PC-3 (cell line): ENCODE measurements around the gene RNF113A. TPM values are rescaled to one million over a fixed set of nuclear protein-coding genes. Genes with fewer than 3 reads are reported as not detected.

ENCODE experiments used
- ATAC-seq: fragments of 200-7000 bp; cut with Tn5 transposase; 2 replicates; pipeline ENCODE4 v1.9.1; 2020; ENCODE audit warnings: mild to moderate bottlenecking, moderate library complexity
- BruUV-seq: library from RNA; stranded (reverse); fragments of 400-500 nt; replicated peaks from 2 replicates; lab custom pipeline; 2021; lab: Mats Ljungman, UMichigan
- CTCF ChIA-PET: fragments of 300-600 bp; sonication (Branson Sonifier 250); formaldehyde crosslinking; loops from one replicate; lab custom pipeline; 2022; ENCODE audit warnings: antibody characterized with exemption; lab: Charles Lee
- POLR2A ChIA-PET: fragments of 300-600 bp; sonication (Branson Sonifier 250); formaldehyde crosslinking; loops from one replicate; lab custom pipeline; 2022; ENCODE audit warnings: antibody characterized with exemption; ENCODE audit not compliant: unreplicated experiment; lab: Charles Lee
- DNase-seq: peaks from one replicate; pipeline ENCODE4 v3.0.0-alpha.2; 2015
- H2AFZ ChIP-seq: fragments of 300-600 bp; sonication (generic); 2 replicates; pipeline ENCODE4 v1.6.0; 2016; ENCODE audit warnings: antibody characterized with exemption, low read length
- H3F3A ChIP-seq: fragments of 300-600 bp; sonication (generic); one replicate; pipeline ENCODE4 v1.6.0; 2017; ENCODE audit warnings: antibody characterized with exemption, low read length, control low read depth, mild to moderate bottlenecking; ENCODE audit not compliant: unreplicated experiment
- H3K27ac ChIP-seq: fragments of 300-600 bp; sonication (generic); 2 replicates; pipeline ENCODE4 v1.5.1; 2016; ENCODE audit warnings: mild to moderate bottlenecking, low read length
- H3K27me3 ChIP-seq: fragments of 300-600 bp; sonication (generic); 2 replicates; pipeline ENCODE4 v1.6.1; 2016; ENCODE audit warnings: low read length, mixed read lengths
- H3K36me3 ChIP-seq: fragments of 300-600 bp; sonication (generic); 2 replicates; pipeline ENCODE4 v1.6.1; 2016; ENCODE audit warnings: low read depth, mixed run types, low read length, mixed read lengths
- H3K4me1 ChIP-seq: fragments of 300-600 bp; sonication (generic); 2 replicates; pipeline ENCODE4 v1.5.1; 2016; ENCODE audit warnings: low read length; ENCODE audit not compliant: insufficient read depth
- H3K4me2 ChIP-seq: fragments of 300-600 bp; sonication (generic); 2 replicates; pipeline ENCODE4 v1.6.0; 2016; ENCODE audit warnings: low read length
- H3K4me3 ChIP-seq: fragments of 300-600 bp; sonication (generic); 2 replicates; pipeline ENCODE4 v1.5.1; 2016; ENCODE audit warnings: mild to moderate bottlenecking, low read length, mixed read lengths
- H3K79me2 ChIP-seq: fragments of 300-600 bp; sonication (generic); 2 replicates; pipeline ENCODE4 v1.6.1; 2017; ENCODE audit warnings: low read length, mixed read lengths
- H3K9ac ChIP-seq: fragments of 300-600 bp; sonication (generic); 2 replicates; pipeline ENCODE4 v1.6.0; 2016; ENCODE audit warnings: mild to moderate bottlenecking, low read length
- H3K9me2 ChIP-seq: fragments of 300-600 bp; sonication (generic); replicated peaks from 2 replicates; pipeline ENCODE4 v1.6.1; 2016; ENCODE audit warnings: mixed run types, low read length, mixed read lengths
- H3K9me3 ChIP-seq: fragments of 300-600 bp; sonication (generic); 2 replicates; pipeline ENCODE4 v1.6.1; 2016; ENCODE audit warnings: low read length, mixed read lengths
- H4K20me1 ChIP-seq: fragments of 300-600 bp; sonication (generic); 2 replicates; pipeline ENCODE4 v1.6.1; 2016; ENCODE audit warnings: low read length, mixed read lengths
- EZH2 ChIP-seq: fragments of 300-600 bp; sonication (generic); IDR thresholded peaks from one replicate; pipeline ENCODE4 v1.6.1; 2017; ENCODE audit warnings: antibody characterized with exemption, mild to moderate bottlenecking, low read length; ENCODE audit not compliant: unreplicated experiment
- EZH2phosphoT487 ChIP-seq: fragments of 300-600 bp; sonication (generic); IDR thresholded peaks from 2 replicates; pipeline ENCODE4 v1.6.1; 2018; ENCODE audit warnings: mild to moderate bottlenecking, antibody characterized with exemption, low read length, borderline replicate concordance
- intact Hi-C: fragments of 100-400 bp; cut with micrococcal nuclease; formaldehyde crosslinking; loops from 2 replicates; pipeline ENCODE4 v1.9.0; 2023
- total RNA-seq: library from RNA; depleted of rRNA; stranded (reverse); fragments of >200 nt; gene quantifications from 2 replicates; pipeline ENCODE4 v1.2.3, GENCODE V29; 2014
- TF ChIP-seq, protein P1 (sequence below): fragments of 300-600 bp; sonication (generic); conservative IDR thresholded peaks from 2 replicates; pipeline ENCODE4 v1.5.1; 2017; ENCODE audit warnings: antibody characterized with exemption, low read depth, mild to moderate bottlenecking, low read length

Gene RNF113A
- total RNA-seq, 1 experiment from 2014 or later = 13.8 TPM

GRCh38 chrX:119880552-119881437, 9.3 kb upstream of the RNF113A start:
- H3K9me2 ChIP-seq = no peaks in the 10 kb centered on the region
- no peaks in the 10 kb centered on the region for H3F3A ChIP-seq
- DNase-seq (peak; percentile 69), ATAC-seq (peak; percentile 98)
- H3K9me3 ChIP-seq = no peaks in the 10 kb centered on the region
- H3K9ac ChIP-seq = no peak overlapping the region
- no peaks in the 10 kb centered on the region for H3K27me3 ChIP-seq
- TF ChIP-seq, protein P1, sequence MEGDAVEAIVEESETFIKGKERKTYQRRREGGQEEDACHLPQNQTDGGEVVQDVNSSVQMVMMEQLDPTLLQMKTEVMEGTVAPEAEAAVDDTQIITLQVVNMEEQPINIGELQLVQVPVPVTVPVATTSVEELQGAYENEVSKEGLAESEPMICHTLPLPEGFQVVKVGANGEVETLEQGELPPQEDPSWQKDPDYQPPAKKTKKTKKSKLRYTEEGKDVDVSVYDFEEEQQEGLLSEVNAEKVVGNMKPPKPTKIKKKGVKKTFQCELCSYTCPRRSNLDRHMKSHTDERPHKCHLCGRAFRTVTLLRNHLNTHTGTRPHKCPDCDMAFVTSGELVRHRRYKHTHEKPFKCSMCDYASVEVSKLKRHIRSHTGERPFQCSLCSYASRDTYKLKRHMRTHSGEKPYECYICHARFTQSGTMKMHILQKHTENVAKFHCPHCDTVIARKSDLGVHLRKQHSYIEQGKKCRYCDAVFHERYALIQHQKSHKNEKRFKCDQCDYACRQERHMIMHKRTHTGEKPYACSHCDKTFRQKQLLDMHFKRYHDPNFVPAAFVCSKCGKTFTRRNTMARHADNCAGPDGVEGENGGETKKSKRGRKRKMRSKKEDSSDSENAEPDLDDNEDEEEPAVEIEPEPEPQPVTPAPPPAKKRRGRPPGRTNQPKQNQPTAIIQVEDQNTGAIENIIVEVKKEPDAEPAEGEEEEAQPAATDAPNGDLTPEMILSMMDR = peak; percentile 70
- TF ChIP-seq EZH2phosphoT487 (no peak), EZH2 (no peak)
- H4K20me1 ChIP-seq = no peaks in the 10 kb centered on the region; the same call in 1 of the 2 replicates
- no peak overlapping the region for H3K4me2 ChIP-seq
- BruUV-seq = no TSS peak
- H3K4me1 ChIP-seq = no peaks in the 10 kb centered on the region
- H2AFZ ChIP-seq = no peak overlapping the region
- no peak overlapping the region for H3K4me3 ChIP-seq
- POLR2A ChIA-PET = interaction anchor here (0.5 to 0.6 kb wide), 2 partner anchors 89 to 1154 kb away, joined by 3 read pairs; partner anchors contain the start of gene RPL39
- intact Hi-C loops = no loop called here
- H3K27ac ChIP-seq = no peak overlapping the region
- H3K36me3 ChIP-seq = peaks cover 5% of the 10 kb centered on the region
- no peaks in the 10 kb centered on the region for H3K79me2 ChIP-seq
- CTCF ChIA-PET = no interaction called here

- ChIA-PET POLR2A (no interaction called here), CTCF (no interaction called here)
- no peak for ATAC-seq
- no peak for DNase-seq
- Histone ChIP-seq H3K36me3 (peaks cover 9% of the 10 kb centered on the region), H3K9me3 (no peaks in the 10 kb centered on the region), H3K4me2 (no peak overlapping the region), H3K79me2 (peaks cover 5% of the 10 kb centered on the region), H3F3A (no peaks in the 10 kb centered on the region), H3K4me1 (no peaks in the 10 kb centered on the region), H3K9ac (no peak overlapping the region), H3K9me2 (no peaks in the 10 kb centered on the region), H2AFZ (no peak overlapping the region), H4K20me1 (no peaks in the 10 kb centered on the region; the same call in 1 of the 2 replicates), H3K4me3 (no peak overlapping the region), H3K27ac (no peak overlapping the region), H3K27me3 (no peaks in the 10 kb centered on the region)
- TF ChIP-seq EZH2phosphoT487 (no peak), EZH2 (no peak)
- TF ChIP-seq, protein P1 = no peak
- no TSS peak for BruUV-seq
- intact Hi-C loops = no loop called here
Measured at GRCh38 chrX:119880076-119880475, 8.5 kb upstream of the RNF113A start.

DNA sequence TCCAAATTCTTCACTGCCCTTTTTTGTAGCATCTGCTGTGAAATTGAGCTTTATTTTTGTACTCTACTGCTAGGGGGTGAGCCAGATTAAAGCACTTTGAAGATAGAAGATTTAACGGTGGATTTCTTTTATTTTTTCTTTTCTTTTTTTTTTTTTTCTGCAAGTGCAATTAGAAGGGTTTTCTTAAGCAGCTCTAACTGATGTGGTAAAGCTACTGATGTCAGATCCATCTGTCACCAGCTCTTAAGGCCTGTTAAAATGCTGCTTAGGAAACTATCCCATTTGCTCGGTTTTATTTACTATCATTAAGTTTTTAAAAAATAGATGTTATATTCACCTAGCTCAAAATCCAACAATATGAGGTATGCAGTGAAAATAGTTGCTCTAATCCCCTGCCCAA, 7.2 kb upstream of the RNF113A start:
- peaks cover 9% of the 10 kb centered on the region for H3K36me3 ChIP-seq
- no peaks in the 10 kb centered on the region for H3K9me2 ChIP-seq
- H3K27me3 ChIP-seq = no peaks in the 10 kb centered on the region
- H3K9ac ChIP-seq = no peak overlapping the region
- DNase-seq (no peak), ATAC-seq (no peak)
- POLR2A ChIA-PET = no interaction called here
- H3F3A ChIP-seq = no peaks in the 10 kb centered on the region
- no peak overlapping the region for H2AFZ ChIP-seq
- H3K79me2 ChIP-seq = peaks cover 19% of the 10 kb centered on the region
- H4K20me1 ChIP-seq = no peaks in the 10 kb centered on the region; the same call in 1 of the 2 replicates
- no peak overlapping the region for H3K4me2 ChIP-seq
- TF ChIP-seq EZH2 (no peak), EZH2phosphoT487 (no peak)
- TF ChIP-seq, protein P1 = no peak
- H3K9me3 ChIP-seq = no peaks in the 10 kb centered on the region
- no peak overlapping the region for H3K4me3 ChIP-seq
- no peak overlapping the region for H3K27ac ChIP-seq
- CTCF ChIA-PET = interaction anchor here (0.6 kb wide), 1 partner anchor 186 kb away, joined by 7 read pairs; the partner anchor contains the start of gene SEPTIN6
- H3K4me1 ChIP-seq = no peaks in the 10 kb centered on the region
- intact Hi-C loops = no loop called here
- no TSS peak for BruUV-seq
